H9 (cell line): ENCODE data around the gene RPL11. TPM values are rescaled to one million over a fixed set of nuclear protein-coding genes. Genes with fewer than 3 reads are reported as not detected.

ENCODE experiments used
- DNase-seq: peaks from one replicate; pipeline ENCODE4 v3.0.0-alpha.2; 2017
- H2AFZ ChIP-seq: one replicate; pipeline ENCODE4 v1.6.1; 2013; ENCODE audit warnings: mild to moderate bottlenecking, low read length, control low read depth, moderate library complexity
- H2AK5ac ChIP-seq: 2 replicates; pipeline ENCODE4 v1.6.1; 2013; ENCODE audit warnings: low read length, control low read depth, mixed read lengths; ENCODE audit not compliant: insufficient read length
- H2BK120ac ChIP-seq: one replicate; pipeline ENCODE4 v1.6.1; 2013; ENCODE audit warnings: low read depth, mild to moderate bottlenecking, low read length, control low read depth, inconsistent platforms; ENCODE audit not compliant: poor library complexity, severe bottlenecking
- H2BK12ac ChIP-seq: 2 replicates; pipeline ENCODE4 v1.6.1; 2013; ENCODE audit warnings: low read length, control low read depth, mixed read lengths, low read depth; ENCODE audit not compliant: insufficient read length
- H2BK15ac ChIP-seq: 2 replicates; pipeline ENCODE4 v1.6.1; 2013; ENCODE audit warnings: low read depth, low read length, control low read depth
- H2BK20ac ChIP-seq: one replicate; pipeline ENCODE4 v1.6.1; 2013; ENCODE audit warnings: low read depth, mild to moderate bottlenecking, low read length, control low read depth, inconsistent platforms; ENCODE audit not compliant: poor library complexity, severe bottlenecking
- H2BK5ac ChIP-seq: 2 replicates; pipeline ENCODE4 v1.6.1; 2013; ENCODE audit warnings: low read length, control low read depth, mixed read lengths; ENCODE audit not compliant: insufficient read length
- H3K14ac ChIP-seq: 2 replicates; pipeline ENCODE4 v1.6.1; 2013; ENCODE audit warnings: low read length, control low read depth; ENCODE audit not compliant: insufficient read depth
- H3K18ac ChIP-seq: 2 replicates; pipeline ENCODE4 v1.6.1; 2013; ENCODE audit warnings: low read depth, mild to moderate bottlenecking, mixed read lengths, low read length, control low read depth; ENCODE audit not compliant: insufficient read length
- H3K23ac ChIP-seq: 2 replicates; pipeline ENCODE4 v1.6.1; 2013; ENCODE audit warnings: low read length, control low read depth, mixed read lengths, low read depth; ENCODE audit not compliant: insufficient read length
- H3K23me2 ChIP-seq: 2 replicates; pipeline ENCODE4 v1.6.1; 2013; ENCODE audit warnings: low read depth, mild to moderate bottlenecking, mixed read lengths, low read length, control low read depth; ENCODE audit not compliant: insufficient read length, poor library complexity, severe bottlenecking
- H3K27ac ChIP-seq: 2 replicates; pipeline ENCODE4 v1.5.1; 2013; ENCODE audit warnings: low read length, control low read depth, mixed read lengths, low read depth; ENCODE audit not compliant: insufficient read length
- H3K27me3 ChIP-seq: 2 replicates; pipeline ENCODE4 v1.6.1; 2013; ENCODE audit warnings: low read length, control low read depth, inconsistent platforms; ENCODE audit not compliant: insufficient read depth
- H3K4ac ChIP-seq: 2 replicates; pipeline ENCODE4 v1.6.1; 2013; ENCODE audit warnings: low read depth, mild to moderate bottlenecking, control low read depth, inconsistent platforms, low read length, moderate library complexity
- H3K4me1 ChIP-seq: 2 replicates; pipeline ENCODE4 v1.6.1; 2013; ENCODE audit warnings: low read length, control low read depth, inconsistent platforms; ENCODE audit not compliant: insufficient read depth
- H3K4me2 ChIP-seq: 2 replicates; pipeline ENCODE4 v1.6.1; 2013; ENCODE audit warnings: low read length, control low read depth, mixed read lengths; ENCODE audit not compliant: insufficient read length, insufficient read depth
- H3K56ac ChIP-seq: 2 replicates; pipeline ENCODE4 v1.6.1; 2013; ENCODE audit warnings: low read depth, mild to moderate bottlenecking, mixed read lengths, low read length, control low read depth; ENCODE audit not compliant: insufficient read length
- H3K79me1 ChIP-seq: 2 replicates; pipeline ENCODE4 v1.6.1; 2013; ENCODE audit warnings: low read depth, mild to moderate bottlenecking, moderate library complexity, low read length, control low read depth, inconsistent platforms; ENCODE audit not compliant: insufficient read depth, poor library complexity, severe bottlenecking
- H3K79me2 ChIP-seq: 2 replicates; pipeline ENCODE4 v1.6.1; 2013; ENCODE audit warnings: low read length, control low read depth, inconsistent platforms; ENCODE audit not compliant: insufficient read depth
- H3K9ac ChIP-seq: 2 replicates; pipeline ENCODE4 v1.6.1; 2013; ENCODE audit warnings: low read length, control low read depth, mixed read lengths; ENCODE audit not compliant: insufficient read length; ENCODE audit errors: extremely low read depth
- H3K9me3 ChIP-seq: one replicate; pipeline ENCODE4 v1.6.1; 2013; ENCODE audit warnings: low read depth, low read length, inconsistent platforms; ENCODE audit not compliant: control insufficient read depth
- H3T11ph ChIP-seq: one replicate; pipeline ENCODE4 v1.6.1; 2013; ENCODE audit warnings: mild to moderate bottlenecking, low read length, control low read depth, inconsistent platforms
- H4K20me1 ChIP-seq: one replicate; pipeline ENCODE4 v1.6.1; 2013; ENCODE audit not compliant: control insufficient read depth, insufficient read length, insufficient read depth
- H4K5ac ChIP-seq: 2 replicates; pipeline ENCODE4 v1.6.1; 2013; ENCODE audit warnings: low read depth, mild to moderate bottlenecking, mixed read lengths, low read length, control low read depth; ENCODE audit not compliant: insufficient read length
- H4K8ac ChIP-seq: replicated peaks from 2 replicates; pipeline ENCODE4 v1.6.1; 2013; ENCODE audit warnings: low read length, control low read depth, mixed read lengths, low read depth; ENCODE audit not compliant: insufficient read length
- H4K91ac ChIP-seq: 2 replicates; pipeline ENCODE4 v1.6.1; 2013; ENCODE audit warnings: low read depth, mild to moderate bottlenecking, moderate library complexity, mixed read lengths, low read length, control low read depth; ENCODE audit not compliant: insufficient read length
- H3K27ac Mint-ChIP-seq, 3 experiments: 2 replicates in 2 of 3; 3 replicates in 1 of 3; pipeline ENCODE4 v1.8.0; 2020 to 2021; ENCODE audit warnings: mixed read lengths in 3 of 3, mild to moderate bottlenecking in 1 of 3, moderate library complexity in 1 of 3
- H3K27me3 Mint-ChIP-seq: 2 replicates; pipeline ENCODE4 v1.8.0; 2021; ENCODE audit warnings: low read depth, mild to moderate bottlenecking, moderate library complexity, mixed read lengths
- H3K36me3 Mint-ChIP-seq, 3 experiments: 2 replicates in 2 of 3; 3 replicates in 1 of 3; pipeline ENCODE4 v1.8.0; 2020 to 2021; ENCODE audit warnings: low read depth in 3 of 3, mixed read lengths in 3 of 3; ENCODE audit not compliant: insufficient read depth in 1 of 3
- H3K4me1 Mint-ChIP-seq, 2 experiments: 2 replicates each; pipeline ENCODE4 v1.8.0; 2020; ENCODE audit warnings: mixed read lengths in 2 of 2
- H3K4me3 Mint-ChIP-seq, 2 experiments: 2 replicates in 1 of 2; 3 replicates in 1 of 2; pipeline ENCODE4 v1.8.0; 2020 to 2021; ENCODE audit warnings: mild to moderate bottlenecking in 2 of 2, mixed read lengths in 2 of 2, moderate library complexity in 1 of 2
- H3K9me3 Mint-ChIP-seq, 2 experiments: 2 replicates in 1 of 2; 3 replicates in 1 of 2; pipeline ENCODE4 v1.8.0; 2020; ENCODE audit warnings: mild to moderate bottlenecking in 2 of 2, mixed read lengths in 2 of 2, moderate library complexity in 1 of 2
- WGBS: extraction: QIAGEN DNeasy Blood & Tissue Kit; methylation state at CpG from one replicate; pipeline ENCODE4 v1.1.7; 2013; ENCODE audit warnings: missing lambda C conversion rate, low lambda C conversion rate, mixed read lengths; ENCODE audit not compliant: insufficient read length; ENCODE audit errors: extremely low coverage; 5-methylcytosine and 5-hydroxymethylcytosine counted together
- total RNA-seq: library from RNA; stranded (reverse); gene quantifications from 2 replicates; pipeline ENCODE4 v1.2.1, GENCODE V29; 2021
- TF ChIP-seq, protein P1 (sequence below): fragments of 200-600 bp; sonication (generic); conservative IDR thresholded peaks from 3 replicates; pipeline ENCODE4 v1.8.0; 2021; ENCODE audit warnings: antibody characterized with exemption, mild to moderate bottlenecking

Gene RPL11
- total RNA-seq, 1 experiment from 2014 or later = 1,618 TPM

- Histone ChIP-seq H3K27ac (no peak overlapping the region), H3K56ac (no peak overlapping the region), H3K14ac (no peak overlapping the region), H2BK5ac (no peak overlapping the region), H2BK12ac (no peak overlapping the region), H2BK20ac (no peak overlapping the region), H4K5ac (no peak overlapping the region), H3K4me1 (no peaks in the 10 kb centered on the region), H3K79me1 (no peaks in the 10 kb centered on the region), H3K4me2 (no peak overlapping the region), H3K4ac (no peak overlapping the region), H3K18ac (no peak overlapping the region), H2AK5ac (no peak overlapping the region), H3K79me2 (no peaks in the 10 kb centered on the region), H2AFZ (no peak overlapping the region), H4K20me1 (no peaks in the 10 kb centered on the region), H3K9ac (no peak overlapping the region), H3K9me3 (no peaks in the 10 kb centered on the region), H3K27me3 (no peaks in the 10 kb centered on the region), H3K23ac (no peak overlapping the region), H4K8ac (no peak overlapping the region), H3K23me2 (no peaks in the 10 kb centered on the region), H3T11ph (no peak overlapping the region), H2BK120ac (no peak overlapping the region), H4K91ac (no peak overlapping the region), H2BK15ac (no peak overlapping the region)
- Mint-ChIP-seq H3K27me3 (no peaks in the 10 kb centered on the region), H3K4me1 (no peaks in the 10 kb centered on the region), H3K4me3 (no peak overlapping the region), H3K9me3 (no peaks in the 10 kb centered on the region), H3K36me3 (no peaks in the 10 kb centered on the region; a peak in 2 of 7 replicates), H3K27ac (peak overlapping the region in 1 of 3 experiments; percentile 89; a peak in 2 of 7 replicates)
- TF ChIP-seq, protein P1, sequence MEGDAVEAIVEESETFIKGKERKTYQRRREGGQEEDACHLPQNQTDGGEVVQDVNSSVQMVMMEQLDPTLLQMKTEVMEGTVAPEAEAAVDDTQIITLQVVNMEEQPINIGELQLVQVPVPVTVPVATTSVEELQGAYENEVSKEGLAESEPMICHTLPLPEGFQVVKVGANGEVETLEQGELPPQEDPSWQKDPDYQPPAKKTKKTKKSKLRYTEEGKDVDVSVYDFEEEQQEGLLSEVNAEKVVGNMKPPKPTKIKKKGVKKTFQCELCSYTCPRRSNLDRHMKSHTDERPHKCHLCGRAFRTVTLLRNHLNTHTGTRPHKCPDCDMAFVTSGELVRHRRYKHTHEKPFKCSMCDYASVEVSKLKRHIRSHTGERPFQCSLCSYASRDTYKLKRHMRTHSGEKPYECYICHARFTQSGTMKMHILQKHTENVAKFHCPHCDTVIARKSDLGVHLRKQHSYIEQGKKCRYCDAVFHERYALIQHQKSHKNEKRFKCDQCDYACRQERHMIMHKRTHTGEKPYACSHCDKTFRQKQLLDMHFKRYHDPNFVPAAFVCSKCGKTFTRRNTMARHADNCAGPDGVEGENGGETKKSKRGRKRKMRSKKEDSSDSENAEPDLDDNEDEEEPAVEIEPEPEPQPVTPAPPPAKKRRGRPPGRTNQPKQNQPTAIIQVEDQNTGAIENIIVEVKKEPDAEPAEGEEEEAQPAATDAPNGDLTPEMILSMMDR = no peak
- DNase-seq = no peak
- WGBS = no CpG with 5 or more reads among the region's 7 CpGs
These were observed 45.0 kb downstream of the RPL11 start for GRCh38 chr1:23736437-23737134.
